Brain pericyte (primary cell): Measurements from ENCODE around the gene RPRD1A.
"Not testable (repeated sequence)": the region's sequence is repeated elsewhere in the genome, so short reads cannot be mapped to it uniquely, and the experiment has no call there.

ENCODE experiments used
- DNase-seq: peaks from one replicate; pipeline ENCODE4 v3.0.0-alpha.2; 2012; ENCODE audit warnings: low read depth, low spot score

RPRD1A gene, protein sequence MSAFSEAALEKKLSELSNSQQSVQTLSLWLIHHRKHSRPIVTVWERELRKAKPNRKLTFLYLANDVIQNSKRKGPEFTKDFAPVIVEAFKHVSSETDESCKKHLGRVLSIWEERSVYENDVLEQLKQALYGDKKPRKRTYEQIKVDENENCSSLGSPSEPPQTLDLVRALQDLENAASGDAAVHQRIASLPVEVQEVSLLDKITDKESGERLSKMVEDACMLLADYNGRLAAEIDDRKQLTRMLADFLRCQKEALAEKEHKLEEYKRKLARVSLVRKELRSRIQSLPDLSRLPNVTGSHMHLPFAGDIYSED

DNA sequence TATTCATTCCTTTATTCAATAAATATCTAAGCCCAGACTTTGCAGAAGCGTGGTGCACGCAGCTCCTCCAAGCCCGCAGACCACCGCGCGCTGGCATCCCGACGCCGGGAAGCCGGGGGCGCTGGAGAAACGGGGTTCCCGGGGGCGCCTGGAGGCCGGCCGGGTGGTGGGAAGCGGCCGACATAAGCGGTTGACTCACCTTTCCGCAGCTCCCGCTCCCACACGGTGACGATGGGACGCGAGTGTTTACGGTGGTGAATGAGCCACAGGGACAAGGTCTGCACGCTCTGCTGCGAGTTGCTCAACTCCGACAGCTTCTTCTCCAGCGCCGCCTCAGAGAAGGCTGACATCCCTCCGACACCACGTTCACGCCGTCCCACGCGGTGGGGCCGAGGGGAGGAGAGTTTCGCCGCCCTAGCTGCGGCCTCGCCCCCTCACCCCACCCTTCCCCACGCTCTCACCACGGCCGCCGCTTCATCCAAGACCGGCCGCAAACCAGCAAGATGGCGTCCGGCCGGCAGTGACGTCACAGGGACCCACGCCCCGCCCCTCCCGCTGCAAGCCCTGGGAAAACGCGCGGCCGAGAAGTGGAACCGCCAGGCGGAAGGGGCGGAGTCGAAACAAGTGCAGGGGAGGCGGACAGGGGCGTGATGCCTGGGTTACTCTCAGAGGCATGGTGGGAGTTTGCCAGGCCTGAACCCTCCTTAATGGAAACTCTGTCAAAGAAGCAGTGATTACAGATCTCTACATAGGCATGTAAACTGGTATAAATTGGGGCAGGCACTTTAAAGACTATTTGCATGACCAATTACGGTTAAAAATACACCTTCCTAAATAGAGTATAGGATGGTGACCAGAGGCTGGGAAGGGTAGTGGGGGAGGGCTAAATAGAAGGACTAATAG, at the start of gene RPRD1A:
Gene RPRD1A (minus strand): TSS at position 505 of the 903 bp plus-strand sequence. CDS start 155 bp downstream, at position 350.
- DNase-seq, result peak; percentile 73

GRCh38 chr18:36116771-36117170, 49.4 kb upstream of the RPRD1A start:
- not testable (repeated sequence) for DNase-seq

DNA sequence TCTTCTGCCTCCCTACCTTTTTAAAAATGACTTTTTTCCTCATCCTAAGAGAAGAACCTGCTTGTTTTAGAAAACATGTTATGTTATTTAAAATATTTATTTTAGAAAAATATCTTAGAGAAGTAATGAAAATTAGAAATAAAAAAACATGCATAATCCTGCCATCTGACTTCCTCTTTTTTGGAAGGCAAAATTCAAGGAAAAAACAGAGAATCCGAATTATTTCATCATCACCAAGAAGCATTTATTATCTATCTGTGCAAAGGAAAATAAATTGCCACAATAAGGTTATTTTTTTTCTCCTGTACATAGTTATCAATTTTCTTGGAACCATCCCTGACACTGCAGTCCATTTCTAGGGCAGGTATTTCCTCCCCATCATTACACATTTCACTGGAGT, 47.4 kb upstream of the RPRD1A start:
- DNase-seq, result no peak

DNA sequence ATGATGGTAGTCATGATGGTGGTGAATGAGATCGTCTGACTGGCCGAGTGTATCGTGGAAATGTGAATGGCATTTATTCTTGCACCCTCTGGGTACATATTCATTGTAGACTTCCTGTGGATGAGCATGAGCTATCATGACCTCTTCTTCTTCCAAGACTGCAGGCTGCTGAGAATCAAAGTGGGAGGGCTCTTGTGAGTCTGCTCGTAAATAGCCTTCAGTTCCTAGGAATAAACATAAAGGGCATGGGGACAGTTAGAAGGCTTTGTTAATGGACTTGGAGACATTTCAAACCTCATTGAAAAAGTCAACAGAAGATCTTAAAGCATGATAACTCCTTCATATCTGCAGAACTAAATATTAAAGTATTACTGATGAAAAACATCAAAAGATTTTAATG, 46.9 kb upstream of the RPRD1A start:
- DNase-seq, result no peak

- no peak for DNase-seq
Measured at GRCh38 chr18:36112302-36112701, 44.9 kb upstream of the RPRD1A start.

DNA sequence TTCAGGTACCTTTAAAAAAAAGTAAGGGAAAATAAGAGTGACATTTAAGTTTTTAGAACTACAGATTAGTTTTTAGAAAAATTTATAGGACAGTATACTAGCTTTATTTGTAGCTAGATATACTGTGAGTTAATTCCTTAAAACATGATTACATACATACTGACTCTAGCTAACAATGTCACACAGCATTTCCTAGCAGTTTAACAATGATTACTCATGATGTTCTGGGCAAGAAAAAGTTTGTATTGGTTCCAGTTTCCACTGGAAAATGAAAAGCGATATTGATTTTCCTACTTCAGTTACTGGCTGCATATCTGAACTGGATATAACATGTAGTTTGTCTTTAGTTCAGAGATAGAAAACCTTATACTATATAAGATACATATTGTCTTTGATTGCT, 42.4 kb upstream of the RPRD1A start:
- no peak for DNase-seq

- no peak for DNase-seq
Measured at GRCh38 chr18:36108601-36109000, 41.2 kb upstream of the RPRD1A start.

DNA sequence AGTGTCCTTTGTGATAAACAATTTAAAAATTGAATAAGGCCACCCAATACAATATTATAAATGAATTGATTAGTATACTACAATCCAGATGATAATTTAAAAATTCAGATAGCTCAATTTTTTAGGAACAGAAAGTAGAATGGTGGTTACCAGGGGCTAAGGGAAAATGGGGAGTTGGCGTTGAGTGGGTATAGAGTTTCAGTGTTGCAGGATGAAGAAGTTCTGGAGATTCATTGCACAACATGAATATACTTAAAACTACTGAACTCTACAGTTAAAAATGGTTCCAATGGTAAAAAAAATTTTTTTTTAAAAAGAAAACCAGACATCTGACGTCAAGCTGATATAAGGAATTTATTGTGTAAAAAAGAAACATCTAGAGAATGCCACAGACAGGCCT, 40.8 kb upstream of the RPRD1A start:
- DNase-seq, result no peak

DNA sequence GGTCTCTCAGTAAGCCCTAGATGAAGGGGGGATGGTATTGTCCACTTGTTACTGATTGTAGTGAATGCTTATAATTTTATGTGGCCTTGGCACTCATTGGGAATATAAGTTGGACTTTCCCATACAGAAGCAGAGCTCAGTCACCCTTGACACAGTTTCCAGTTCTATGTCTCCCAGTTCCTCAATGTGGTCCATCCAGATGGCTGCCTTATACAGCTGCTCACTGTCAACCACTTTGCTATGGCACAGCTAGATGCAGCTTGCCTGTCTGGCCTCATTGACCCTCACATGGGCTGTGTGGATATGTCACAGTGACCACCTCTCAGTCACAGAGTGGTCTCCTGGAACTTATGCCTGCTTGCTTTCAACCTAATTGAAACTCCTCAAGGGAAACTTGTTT, 40.1 kb upstream of the RPRD1A start:
- no peak for DNase-seq

- no peak for DNase-seq
Measured at GRCh38 chr18:36104749-36105148, 37.4 kb upstream of the RPRD1A start.

DNA sequence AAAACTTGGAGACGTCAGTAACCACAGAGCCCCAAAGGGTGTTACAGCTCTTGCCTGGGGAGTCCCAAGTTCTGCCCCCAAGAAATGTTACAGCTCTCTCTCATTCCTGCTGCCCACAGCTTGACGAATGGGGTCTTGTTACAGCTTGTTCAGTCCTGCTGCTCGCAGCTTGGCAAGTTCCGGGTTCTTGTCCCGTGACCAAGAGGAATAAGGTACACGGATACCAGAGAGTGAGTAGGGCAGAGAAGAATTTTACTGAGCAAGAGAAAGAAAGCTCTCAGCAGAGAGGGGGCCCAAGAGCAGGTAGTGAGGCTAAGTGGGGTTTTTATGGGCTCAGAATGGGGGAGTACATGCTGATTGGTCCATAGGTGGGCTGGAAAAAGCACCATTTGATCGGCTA, 34.6 kb upstream of the RPRD1A start:
- no peak for DNase-seq

- no peak for DNase-seq
Measured at GRCh38 chr18:36099311-36099710, 32.0 kb upstream of the RPRD1A start.

- no peak for DNase-seq
Measured at GRCh38 chr18:36096955-36097354, 29.6 kb upstream of the RPRD1A start.

GRCh38 chr18:36095936-36096519, 28.7 kb upstream of the RPRD1A start:
- peak; percentile 4 for DNase-seq

GRCh38 chr18:36094431-36094830, 27.1 kb upstream of the RPRD1A start:
- no peak for DNase-seq

DNA sequence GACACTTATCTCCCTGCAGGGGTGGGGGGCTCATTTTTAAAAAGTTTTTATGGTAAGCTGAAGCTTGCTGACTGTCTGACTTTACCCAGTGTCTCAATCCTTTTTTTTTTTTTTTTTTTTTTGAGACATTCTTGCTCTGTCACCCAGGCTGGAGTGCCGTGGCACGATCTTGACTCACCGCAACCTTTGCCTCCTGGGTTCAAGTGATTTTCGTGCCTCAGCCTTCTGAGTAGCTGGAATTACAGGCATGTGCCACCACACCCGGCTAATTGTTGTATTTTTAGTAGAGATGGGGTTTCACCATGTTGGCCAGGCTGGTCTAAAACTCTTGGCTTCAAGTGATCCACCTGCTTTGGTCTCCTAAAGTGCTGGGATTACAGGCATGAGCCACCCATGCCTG, 24.8 kb upstream of the RPRD1A start:
- not testable (repeated sequence) for DNase-seq

GRCh38 chr18:36089001-36089400, 21.6 kb upstream of the RPRD1A start:
- DNase-seq, result no peak

DNA sequence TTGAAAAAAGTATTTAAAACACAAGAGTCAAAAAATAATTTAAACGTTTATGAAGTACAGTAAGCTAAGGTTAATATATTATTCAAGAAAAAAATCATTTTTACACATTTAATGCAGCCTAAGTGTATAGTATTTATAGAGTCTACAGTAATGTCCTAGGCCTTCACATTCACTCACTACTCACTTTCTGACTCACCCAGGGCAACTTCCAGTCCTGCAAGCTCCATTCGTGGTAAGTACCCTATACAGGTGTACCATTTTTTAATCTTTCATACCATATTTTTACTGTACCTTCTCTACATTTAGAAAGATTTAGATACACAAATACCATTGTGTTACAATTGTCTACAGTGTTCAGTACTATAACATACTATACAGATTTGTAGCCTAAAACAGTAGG, 20.9 kb upstream of the RPRD1A start:
- DNase-seq, result no peak

DNA sequence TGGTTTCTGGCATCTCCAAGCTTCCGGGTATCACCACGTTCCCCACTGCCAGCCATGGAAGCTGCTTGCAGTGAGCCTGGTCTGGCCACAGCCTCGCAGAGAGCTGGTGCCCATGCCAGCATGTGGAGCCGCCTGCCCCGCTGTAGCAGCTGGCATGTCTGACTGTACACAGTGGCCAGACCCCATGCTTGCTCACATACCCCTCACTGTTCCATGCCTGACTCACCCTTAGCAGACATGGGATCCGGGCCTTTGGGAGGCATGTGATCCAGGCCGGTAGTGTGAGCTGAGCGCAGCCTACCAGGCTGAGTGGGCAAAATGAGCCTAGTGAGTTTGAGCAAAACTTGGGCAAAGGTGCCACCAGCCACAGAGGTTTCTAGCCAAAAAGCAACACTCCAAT, 18.8 kb upstream of the RPRD1A start:
- DNase-seq, result no peak

DNA sequence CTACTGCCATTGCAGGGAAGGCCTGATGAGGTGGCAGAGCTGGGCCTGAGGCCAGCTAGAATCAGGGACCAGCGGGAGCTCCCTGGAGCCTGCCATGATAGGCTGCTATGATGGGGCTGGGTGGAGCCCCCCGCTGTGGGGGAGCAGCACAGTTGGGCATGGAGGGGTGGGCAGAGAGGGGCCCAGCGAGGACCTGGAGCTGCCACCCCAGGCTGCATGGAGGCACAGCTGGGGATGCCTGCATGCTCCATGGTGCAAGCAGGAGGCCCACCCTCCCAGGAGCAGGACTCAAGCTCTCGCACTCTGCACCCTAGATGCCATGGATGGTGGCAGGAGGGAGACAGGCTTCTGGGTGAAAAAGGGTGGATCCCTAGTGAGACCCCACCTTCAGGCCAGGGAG, 17.8 kb upstream of the RPRD1A start:
- no peak for DNase-seq

DNA sequence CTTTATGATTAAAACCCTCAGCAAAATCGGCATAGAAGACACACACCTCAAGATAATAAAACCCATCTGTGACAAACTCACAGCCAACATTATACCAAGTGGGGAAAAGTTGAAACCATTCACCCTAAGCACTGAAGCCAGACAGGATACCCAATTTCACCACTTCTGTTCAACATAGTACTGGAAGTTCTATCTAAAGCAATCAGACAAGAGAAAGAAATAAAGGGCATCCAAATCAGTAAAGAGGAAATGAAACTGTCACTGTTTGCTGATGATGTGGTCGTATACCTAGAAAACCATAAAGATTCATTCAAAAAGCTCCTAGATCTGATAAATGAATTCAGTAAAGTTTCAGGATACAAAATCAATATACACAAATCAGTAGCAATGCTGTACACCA, 16.4 kb upstream of the RPRD1A start:
- no peak for DNase-seq

DNA sequence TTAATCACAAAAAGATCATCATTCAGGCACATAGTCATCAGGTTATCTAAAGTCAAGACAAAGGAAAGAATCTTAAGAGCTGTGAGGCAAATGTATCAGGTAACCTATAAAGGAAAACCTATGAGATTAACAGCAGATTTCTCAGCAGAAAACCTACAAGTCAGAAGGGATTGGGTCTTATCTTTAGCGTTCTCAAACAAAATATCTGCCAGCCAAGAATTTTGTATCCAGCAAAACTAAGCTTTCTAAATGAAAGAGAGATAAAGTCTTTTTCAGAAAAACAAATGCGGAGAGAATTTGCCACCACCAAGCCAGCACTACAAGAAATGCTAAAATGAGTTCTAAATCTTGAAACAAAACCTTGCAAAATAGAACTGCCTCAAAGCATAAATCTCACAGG, 13.8 kb upstream of the RPRD1A start:
- not testable (repeated sequence) for DNase-seq
